Stimulated activated CD4-positive, alpha-beta T cell treated with anti-CD3 and anti-CD28 coated beads, Interleukin-2, amount 100 ng/mL, for 4 hours (primary cell): Measurements from ENCODE around the gene SMNDC1.
"Not testable (repeated sequence)": the region's sequence is repeated elsewhere in the genome, so short reads cannot be mapped to it uniquely, and the experiment has no call there.

Source experiments
- DNase-seq: peaks from one replicate; pipeline ENCODE4 v3.0.0-alpha.2; 2020; ENCODE audit warnings: low read depth

Gene SMNDC1

DNA sequence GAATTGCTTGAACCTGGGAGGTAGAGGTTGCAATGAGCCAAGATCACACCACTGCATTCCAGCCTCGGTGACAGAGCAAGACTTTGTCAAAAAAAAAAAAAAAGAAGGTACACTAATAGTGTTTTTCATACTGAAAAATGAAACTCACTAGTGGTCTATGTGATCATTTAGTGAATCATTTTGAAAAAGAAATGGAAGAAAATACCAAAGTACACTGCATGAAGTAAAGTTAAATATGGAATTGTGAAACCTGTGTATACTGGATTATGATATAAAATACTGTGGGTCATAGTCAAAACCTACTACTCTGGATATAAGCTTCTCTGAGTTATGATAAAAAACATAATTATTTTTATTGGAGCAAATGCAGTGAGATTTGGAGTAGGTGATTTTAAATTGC lies 55.2 kb downstream of the SMNDC1 start:
- not testable (repeated sequence) for DNase-seq

DNA sequence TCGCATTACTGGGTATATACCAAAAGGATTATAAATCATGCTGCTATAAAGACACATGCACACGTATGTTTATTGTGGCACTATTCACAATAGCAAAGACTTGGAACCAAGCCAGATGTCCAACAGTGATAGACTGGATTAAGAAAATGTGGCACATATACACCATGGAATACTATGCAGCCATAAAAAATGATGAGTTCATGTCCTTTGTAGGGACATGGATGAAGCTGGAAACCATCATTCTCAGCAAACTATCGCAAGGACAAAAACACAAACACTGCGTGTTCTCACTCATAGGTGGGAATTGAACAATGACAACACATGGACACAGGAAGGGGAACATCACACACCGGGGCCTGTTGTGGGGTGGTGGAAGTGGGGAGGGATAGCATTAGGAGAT lies 56.9 kb downstream of the SMNDC1 start:
- not testable (repeated sequence) for DNase-seq

- DNase-seq: no peak
These were observed 60.2 kb downstream of the SMNDC1 start for GRCh38 chr10:110244550-110244949.

- no peak for DNase-seq
These were observed 62.2 kb downstream of the SMNDC1 start for GRCh38 chr10:110242511-110242910.

- DNase-seq: no peak
These were observed 62.9 kb downstream of the SMNDC1 start for GRCh38 chr10:110241841-110242240.

DNA sequence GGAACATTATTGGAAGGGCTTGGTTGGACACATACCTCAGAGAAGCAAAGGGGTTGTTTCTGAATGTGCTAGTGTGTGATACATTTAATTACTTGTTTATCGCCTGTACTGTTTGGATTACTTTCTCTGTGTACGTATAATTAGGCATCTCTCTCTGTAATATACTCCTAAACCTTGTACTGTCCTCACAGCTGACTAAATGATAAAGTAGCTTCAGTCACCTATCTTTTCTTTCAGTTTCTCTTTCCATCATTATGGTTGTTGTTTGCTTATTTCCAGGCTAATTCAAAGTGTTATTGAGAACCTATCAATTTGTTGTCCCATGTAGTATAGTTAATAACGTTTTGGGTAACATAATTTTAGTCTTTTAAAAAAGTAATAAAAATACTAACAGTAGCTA lies 63.3 kb downstream of the SMNDC1 start:
- DNase-seq: no peak
